Breast epithelium (tissue), 3 donors: ENCODE results near the gene ITPR1.

Experiments
- CTCF ChIP-seq, 3 donors: fragments of 450-650 bp; IDR thresholded peaks; one replicate each; pipeline ENCODE4 v1.5.1; 2016 to 2017; ENCODE audit warnings: antibody characterized with exemption in 3 of 3, mild to moderate bottlenecking in 3 of 3, moderate library complexity in 3 of 3
- POLR2AphosphoS5 ChIP-seq, 3 donors: sonication (generic); formaldehyde crosslinking; IDR thresholded peaks; one replicate each; pipeline ENCODE4 v1.6.1; 2017; ENCODE audit warnings: antibody characterized with exemption in 3 of 3

DNA sequence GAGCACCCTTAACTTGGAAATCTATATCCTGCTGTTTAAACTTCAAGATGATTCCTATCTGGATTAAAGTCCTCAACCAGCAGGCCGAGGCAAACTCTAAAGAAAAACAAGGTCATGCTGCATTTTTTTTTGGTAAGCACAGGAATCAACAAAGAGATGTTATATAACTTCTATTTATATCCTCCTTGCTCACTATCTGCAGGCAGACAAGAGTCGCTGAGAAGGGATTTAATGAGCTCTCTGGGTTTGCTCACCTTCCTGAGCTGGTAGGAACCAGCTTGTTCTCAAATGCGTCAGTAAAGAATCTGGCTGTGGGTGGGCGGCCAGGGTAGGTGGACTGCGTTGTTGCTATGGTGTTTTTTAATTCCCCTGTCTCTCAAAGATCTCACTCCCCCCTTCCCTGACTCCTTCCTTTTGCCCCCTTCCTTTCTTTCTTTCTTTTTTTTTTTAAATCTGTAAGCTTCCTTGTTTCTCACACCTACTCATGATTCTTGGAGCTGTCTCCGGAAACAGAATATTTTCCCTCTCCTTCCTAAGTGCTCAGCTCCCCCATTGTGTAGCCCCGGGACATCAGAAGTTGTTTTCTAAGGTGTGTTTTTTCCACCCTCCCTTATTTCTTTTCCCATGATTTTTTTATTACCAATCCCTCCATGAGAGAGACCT is 257.3 kb downstream of the ITPR1 start:
- TF ChIP-seq POLR2AphosphoS5 (IDR thresholded peaks at IDR 0.05), result no peak
- no peak for TF ChIP-seq CTCF (IDR thresholded peaks at IDR 0.05)
